8988T (cell line): ENCODE results near the gene FARP2.
"Not testable (repeated sequence)": the region's sequence is repeated elsewhere in the genome, so short reads cannot be mapped to it uniquely, and the experiment has no call there.

Experiments
- DNase-seq: peaks from one replicate; pipeline ENCODE4 v3.0.0; 2011

The FARP2 gene

GRCh38 chr2:241355983-241356870, at the start of gene FARP2:
TSS of gene FARP2 (plus strand) at chr2:241356285. CDS start at chr2:241373108, 16,823 bp downstream.
- DNase-seq, result peak; percentile 69

- no peak for DNase-seq
Observed at GRCh38 chr2:241307055-241307454, 49.0 kb upstream of the FARP2 start.

GRCh38 chr2:241308267-241308666, 47.8 kb upstream of the FARP2 start:
- no peak for DNase-seq

DNA sequence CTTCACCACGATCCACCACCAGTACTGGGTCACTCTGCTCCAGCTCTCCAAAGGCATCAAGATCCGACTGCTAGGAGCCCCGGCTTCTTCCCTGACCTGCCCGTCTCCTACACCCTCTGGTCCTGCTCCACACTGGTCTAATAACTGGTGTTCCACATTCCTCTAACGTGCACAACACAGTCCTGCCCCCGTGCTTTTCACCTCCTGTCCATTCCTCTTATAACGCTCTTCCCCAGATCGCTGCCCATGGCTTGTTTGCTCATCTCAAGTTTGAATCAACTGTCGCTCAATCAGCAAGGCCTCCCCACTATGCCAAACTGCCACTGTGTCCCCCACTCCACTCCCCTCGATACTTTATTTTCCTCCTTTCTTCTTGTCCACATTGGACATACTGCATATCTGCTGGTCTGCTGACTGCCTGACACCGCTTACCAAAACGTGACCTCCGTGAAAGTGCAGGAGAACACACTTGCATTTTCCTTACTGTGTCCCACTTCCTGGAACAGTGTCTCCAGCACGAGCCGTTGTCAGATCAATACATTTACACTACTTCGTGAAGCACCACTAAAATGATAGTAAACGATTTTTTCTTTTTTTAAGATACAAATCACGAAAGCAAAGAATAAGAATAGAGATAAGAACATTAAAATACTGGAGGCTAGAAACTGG, 47.1 kb upstream of the FARP2 start:
- no peak for DNase-seq

DNA sequence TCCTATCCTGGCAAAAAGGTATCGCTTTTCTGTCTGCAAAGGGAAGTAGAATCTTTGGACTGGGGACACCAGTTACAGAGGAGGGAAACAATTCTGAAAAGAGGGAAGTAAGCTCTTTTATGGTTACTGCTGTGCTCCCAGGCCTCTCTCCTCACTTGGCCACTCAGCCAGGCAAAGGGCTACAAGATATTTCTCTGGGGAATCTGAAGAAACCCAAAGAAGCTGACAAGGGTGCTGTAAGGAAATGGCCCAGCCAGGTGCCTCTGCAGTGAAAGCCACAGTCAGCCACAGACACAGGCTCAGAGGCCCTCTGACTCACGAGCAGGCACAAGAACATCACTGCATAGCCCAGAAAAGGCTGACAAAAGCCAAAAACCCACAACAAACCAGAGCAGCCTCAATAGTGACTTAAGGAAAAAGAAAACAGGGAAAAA, 46.4 kb upstream of the FARP2 start:
- no peak for DNase-seq

GRCh38 chr2:241310917-241311566, 45.0 kb upstream of the FARP2 start:
- DNase-seq, result no peak

DNA sequence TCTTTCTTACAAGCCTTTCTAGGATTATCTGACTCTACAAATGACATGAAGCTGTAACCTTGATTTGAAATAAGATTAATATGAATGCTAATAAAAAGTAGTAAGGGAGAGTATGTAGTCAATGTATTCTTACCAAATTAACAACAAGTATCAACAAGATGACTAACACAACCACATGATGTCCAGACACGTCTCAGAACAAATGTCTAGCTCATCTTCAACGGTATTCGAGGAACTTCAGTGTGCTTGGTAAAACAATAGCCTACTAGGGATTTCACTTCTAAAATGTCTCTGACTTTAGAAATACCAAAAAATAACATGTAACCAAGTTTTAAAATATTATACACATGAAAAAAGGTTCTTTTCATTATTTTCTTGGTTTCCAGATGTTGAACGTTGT, 44.0 kb upstream of the FARP2 start:
- no peak for DNase-seq

- DNase-seq, result no peak
Observed at GRCh38 chr2:241313543-241314095, 42.5 kb upstream of the FARP2 start.

- no peak for DNase-seq
Observed at GRCh38 chr2:241314226-241315092, 41.6 kb upstream of the FARP2 start.

DNA sequence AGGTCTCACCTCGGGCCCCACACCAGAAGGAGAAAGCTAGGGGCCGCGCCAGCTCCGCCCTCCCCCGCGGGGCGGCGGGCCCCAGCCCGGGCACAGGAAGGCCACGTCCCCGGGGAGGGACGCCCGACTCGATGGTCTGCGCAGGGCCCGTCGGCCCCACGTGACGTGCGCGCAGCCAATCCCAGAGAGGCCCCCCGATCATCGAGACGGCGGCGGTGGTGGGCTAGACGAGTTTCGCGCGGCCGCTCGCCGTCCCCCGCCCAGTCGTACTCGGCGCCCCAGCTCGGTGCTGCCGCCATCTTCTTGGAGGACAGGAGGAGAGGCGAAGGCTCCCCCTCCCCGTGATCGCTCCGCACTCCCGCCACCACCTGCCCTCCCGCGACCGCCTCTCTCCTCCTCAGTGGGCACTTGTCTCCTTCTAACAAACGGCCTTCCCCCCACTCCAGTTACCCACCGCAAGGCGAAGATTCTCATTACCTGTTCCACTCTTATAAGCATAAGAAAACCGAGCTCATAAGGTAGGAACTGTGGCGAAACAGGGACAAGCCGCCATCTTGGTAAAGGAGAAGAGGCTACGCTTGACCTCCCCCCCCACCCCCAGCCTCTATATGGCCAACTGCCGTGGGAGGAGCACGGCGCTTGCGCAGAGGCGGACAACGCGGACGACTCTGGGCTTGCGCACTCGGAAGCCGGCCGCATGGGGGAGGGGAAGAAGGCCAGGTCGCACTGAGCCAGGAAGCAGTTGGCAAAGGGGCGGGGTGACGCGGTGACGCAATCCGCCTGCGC, 40.8 kb upstream of the FARP2 start, which contains the start of gene HDLBP:
TSS of gene HDLBP (minus strand) at position 580 of the 786 bp plus-strand sequence. CDS start 48,803 bp downstream, outside the sequence.
- DNase-seq, result peak; percentile 92

DNA sequence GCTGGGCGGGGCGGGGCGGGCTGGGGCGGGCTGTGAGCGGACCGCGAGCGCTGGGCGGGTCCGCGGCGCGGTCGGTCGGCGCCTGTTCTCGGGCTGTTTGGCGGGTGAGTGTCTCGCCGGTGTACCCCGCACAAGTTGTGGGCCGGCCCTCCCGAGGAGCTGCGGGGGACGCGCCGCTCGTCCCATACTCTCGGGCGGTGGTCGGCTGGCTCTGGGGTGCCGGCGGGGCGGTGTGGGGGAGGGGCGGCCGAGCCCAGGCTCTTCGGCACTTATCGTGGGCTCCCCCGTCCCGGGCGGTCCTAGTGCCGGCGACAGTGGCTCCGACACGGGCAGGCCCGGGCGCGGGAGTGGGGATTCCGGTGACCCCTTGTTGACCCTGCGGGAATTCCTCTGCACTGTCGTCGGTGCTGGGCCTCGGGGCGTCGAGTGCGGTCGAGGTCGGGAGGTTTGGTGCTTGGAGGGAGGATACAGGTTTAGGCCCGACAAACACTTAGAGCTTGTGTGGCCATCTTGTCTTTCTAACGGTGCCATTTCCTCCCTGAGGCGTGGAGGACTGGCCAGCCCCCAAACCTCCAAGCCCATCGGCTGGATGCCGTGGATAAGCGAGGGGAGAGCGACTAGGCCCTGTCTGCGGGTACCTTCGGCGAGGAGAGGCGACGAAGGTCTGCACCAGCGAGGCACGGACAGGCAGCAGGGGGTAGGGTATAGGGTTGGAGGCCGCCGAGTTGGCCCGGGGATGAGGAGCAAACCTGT, 40.0 kb upstream of the FARP2 start, which contains the start of gene SEPTIN2:
TSS of gene SEPTIN2 (plus strand) at position 47 of the 753 bp plus-strand sequence. CDS start 8,308 bp downstream, outside the sequence.
- DNase-seq, result no peak

DNA sequence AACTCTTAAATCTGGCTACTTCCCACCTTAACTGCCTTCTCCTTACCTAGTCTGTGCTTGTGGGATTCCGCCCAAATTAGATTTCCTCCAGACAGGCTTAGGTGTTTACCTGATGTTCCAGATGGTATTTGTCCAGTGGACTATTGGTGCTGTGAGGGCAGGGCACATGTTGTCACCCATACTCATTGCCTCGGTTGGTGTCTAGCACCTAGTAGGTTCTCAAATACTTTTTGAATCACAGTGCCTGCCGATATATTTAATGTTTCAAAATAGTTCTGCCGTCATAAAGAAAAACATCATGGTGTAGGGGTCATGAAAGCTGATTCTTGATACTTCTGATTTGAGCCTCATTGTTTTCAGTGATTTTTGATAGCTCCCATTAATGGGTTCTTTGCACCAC, 39.3 kb upstream of the FARP2 start:
- DNase-seq, result no peak

- no peak for DNase-seq
Observed at GRCh38 chr2:241317391-241317790, 38.7 kb upstream of the FARP2 start.

GRCh38 chr2:241318830-241319229, 37.3 kb upstream of the FARP2 start:
- not testable (repeated sequence) for DNase-seq

DNA sequence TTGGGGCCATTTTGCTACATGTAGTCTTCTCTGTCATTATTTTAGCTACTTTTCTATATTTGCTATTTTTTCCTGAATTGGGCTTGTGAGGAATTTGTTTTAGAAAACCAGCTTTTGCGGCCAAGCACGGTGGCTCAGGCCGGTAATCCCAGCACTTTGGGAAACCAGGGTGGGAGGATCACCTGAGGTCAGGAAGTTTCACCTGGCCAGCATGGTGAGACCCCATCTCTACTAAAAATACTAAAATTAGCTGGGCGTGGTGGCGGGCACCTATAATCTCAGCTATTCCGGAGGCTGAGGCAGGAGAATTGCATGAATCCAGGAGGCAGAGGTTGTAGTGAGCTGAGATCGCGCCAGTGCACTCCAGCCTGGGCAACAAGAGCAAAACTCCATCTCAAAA, 35.7 kb upstream of the FARP2 start:
- no peak for DNase-seq

DNA sequence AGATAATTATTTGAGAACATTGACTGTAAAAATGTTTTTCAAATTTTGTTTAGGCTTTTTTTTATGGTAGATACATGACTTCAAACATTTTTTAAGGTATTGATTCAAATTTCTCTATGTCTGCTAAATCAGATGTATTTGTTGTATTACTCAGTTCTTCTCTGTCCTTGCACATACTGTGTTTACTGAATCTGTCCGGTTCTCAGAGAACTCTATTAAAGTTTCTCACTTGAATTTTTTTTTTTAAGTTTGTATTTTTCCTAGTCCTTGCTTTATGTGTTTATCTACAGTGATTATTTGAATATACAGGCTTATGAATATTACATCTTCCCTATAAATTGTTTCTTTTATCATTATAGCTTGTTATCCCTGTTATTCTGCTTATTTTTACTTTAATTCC, 35.1 kb upstream of the FARP2 start:
- DNase-seq, result no peak

GRCh38 chr2:241321886-241322285, 34.2 kb upstream of the FARP2 start:
- DNase-seq, result no peak

GRCh38 chr2:241323778-241324177, 32.3 kb upstream of the FARP2 start:
- no peak for DNase-seq

DNA sequence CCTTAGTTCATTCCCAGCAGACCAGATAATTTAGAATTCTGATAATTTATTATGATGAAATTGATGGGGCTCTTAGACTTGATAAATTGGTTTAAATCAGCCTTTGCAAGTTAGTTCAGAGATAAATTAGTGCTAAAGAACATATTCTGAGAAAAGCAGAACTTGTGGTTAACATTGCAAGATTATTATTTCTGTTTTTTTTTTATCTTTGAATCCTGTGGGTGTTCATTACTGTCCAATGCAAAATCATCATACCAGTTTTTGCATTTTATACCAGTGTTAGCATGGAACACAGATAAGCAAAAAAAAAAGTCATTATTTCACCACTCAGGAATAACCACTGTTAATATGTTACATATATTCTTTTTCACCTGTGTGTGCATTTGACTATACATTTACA, 31.3 kb upstream of the FARP2 start:
- DNase-seq, result no peak

- DNase-seq, result no peak
Observed at GRCh38 chr2:241325257-241325656, 30.8 kb upstream of the FARP2 start.
